ENCODE measurements around the gene PITX1. TPM values are rescaled to one million over a fixed set of nuclear protein-coding genes. Genes with fewer than 3 reads are reported as not detected.
"Not testable (repeated sequence)": the region's sequence is repeated elsewhere in the genome, so short reads cannot be mapped to it uniquely, and the experiment has no call there.

The PITX1 gene
- 23.8 TPM for total RNA-seq

DNA sequence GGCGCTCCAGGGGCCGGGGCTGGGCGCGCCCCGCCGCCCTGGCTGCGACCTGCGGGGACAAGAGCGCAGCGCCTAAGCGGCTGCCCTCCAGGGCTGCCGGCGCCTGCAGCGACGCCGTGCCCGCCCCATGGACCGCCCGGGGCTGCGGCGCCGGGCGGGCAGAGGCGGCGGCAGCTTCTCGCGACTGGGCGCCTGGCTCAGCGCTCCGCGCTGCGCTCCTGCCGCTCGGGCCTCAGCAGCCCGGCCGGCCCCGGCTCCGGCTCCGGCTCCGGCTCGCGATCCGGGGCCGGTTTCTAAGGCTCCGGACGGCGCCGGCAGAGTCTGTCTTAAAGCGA, at the start of gene PITX1:
PITX1 (minus strand) TSS at position 328 of the 335 bp plus-strand sequence. CDS start 347 bp downstream, outside the sequence.
- peak within 1 kb of the TSS in 1 of 2 donors; percentile 17 for H3K27ac ChIP-seq
- H3K9me3 ChIP-seq = no peaks in the 10 kb centered on the region
- no peak for TF ChIP-seq CTCF (IDR thresholded peaks at IDR 0.05)
- no peak for DNase-seq (ENCODE audit: low spot score in 2 of 2)
- intact Hi-C loops (cut with DNase I) = loop anchor here (1.0 kb wide), 1 partner anchor 157 kb away; no protein-coding TSS in a partner anchor
- peaks cover 16 to 18% of the 10 kb centered on the region in 2 donors for H3K4me1 ChIP-seq
- peak within 1 kb of the TSS; percentile 51 to 73 for H3K4me3 ChIP-seq
- peaks cover 34% of the 10 kb centered on the region for H3K27me3 ChIP-seq
- H3K36me3 ChIP-seq = no peaks in the 10 kb centered on the region

DNA sequence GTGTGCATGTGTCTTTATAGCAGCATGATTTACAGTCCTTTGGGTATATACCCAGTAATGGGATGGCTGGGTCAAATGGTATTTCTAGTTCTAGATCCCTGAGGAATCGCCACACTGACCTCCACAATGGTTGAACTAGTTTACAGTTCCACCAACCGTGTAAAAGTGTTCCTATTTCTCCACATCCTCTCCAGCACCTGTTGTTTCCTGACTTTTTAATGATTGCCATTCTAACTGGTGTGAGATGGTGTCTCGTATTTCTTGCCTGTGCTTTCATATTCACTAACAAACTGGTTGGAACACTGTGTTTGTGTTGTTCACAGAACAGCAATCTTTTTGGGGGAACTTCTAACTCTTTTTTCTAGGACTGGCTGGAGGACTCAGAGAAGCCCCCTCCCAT, 49.3 kb upstream of the PITX1 start:
- H3K27me3 ChIP-seq; H3K4me1 ChIP-seq; H3K27ac ChIP-seq; H3K4me3 ChIP-seq; H3K9me3 ChIP-seq; H3K36me3 ChIP-seq; DNase-seq (ENCODE audit: low spot score in 2 of 2); intact Hi-C loops (cut with DNase I): not testable (repeated sequence)

- no peak for DNase-seq (ENCODE audit: low spot score in 2 of 2)
- Histone ChIP-seq H3K9me3 (peaks cover 0 to 8% of the 10 kb centered on the region in 2 donors), H3K27me3 (no peaks in the 10 kb centered on the region), H3K36me3 (no peaks in the 10 kb centered on the region), H3K27ac (no peak overlapping the region), H3K4me3 (no peak overlapping the region), H3K4me1 (no peaks in the 10 kb centered on the region)
- TF ChIP-seq CTCF (IDR thresholded peaks at IDR 0.05) = no peak
- intact Hi-C loops (cut with DNase I) = no loop called here
Measured at GRCh38 chr5:135081240-135081639, 47.2 kb upstream of the PITX1 start.

GRCh38 chr5:135079760-135080159, 45.7 kb upstream of the PITX1 start:
- Histone ChIP-seq H3K4me1 (no peaks in the 10 kb centered on the region), H3K4me3 (no peak overlapping the region), H3K27me3 (no peaks in the 10 kb centered on the region), H3K9me3 (peaks cover 0 to 8% of the 10 kb centered on the region in 2 donors), H3K36me3 (no peaks in the 10 kb centered on the region), H3K27ac (no peak overlapping the region)
- peak in 1 of 2 donors; percentile 47 for DNase-seq (ENCODE audit: low spot score in 2 of 2)
- TF ChIP-seq CTCF (IDR thresholded peaks at IDR 0.05) = no peak
- intact Hi-C loops (cut with DNase I) = no loop called here

DNA sequence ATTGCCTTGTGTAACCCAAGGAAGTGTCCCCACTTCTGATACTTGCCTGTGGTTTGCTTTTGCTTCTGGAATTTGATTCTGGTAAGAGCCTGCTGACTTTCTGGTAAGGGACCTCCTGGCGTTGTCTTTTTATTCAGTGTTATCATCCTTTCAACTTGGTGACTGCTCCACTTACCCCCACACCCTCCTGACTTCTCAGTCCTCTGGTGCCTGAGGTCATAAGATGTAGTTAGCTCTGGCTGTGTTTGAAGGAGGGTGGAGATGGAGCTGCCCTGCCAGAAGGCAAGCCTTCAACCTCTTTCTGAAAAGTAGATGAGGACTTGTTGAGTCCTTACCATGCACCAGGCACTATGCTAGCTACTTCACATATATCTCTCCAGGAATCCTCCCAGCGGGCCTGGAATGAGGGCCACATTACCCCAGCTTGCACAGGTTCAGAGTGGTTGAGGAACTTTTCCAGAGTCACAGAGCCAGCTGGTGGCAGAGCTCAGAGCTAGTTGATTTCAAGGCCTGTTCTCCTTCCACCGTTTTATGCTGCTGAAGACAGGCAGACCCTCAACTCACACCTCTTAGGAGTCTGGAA, 45.2 kb upstream of the PITX1 start:
- intact Hi-C loops (cut with DNase I) = no loop called here

GRCh38 chr5:135076801-135077200, 42.8 kb upstream of the PITX1 start:
- no peak overlapping the region for H3K27ac ChIP-seq

More for the DNA sequence above, 45.2 kb upstream of the PITX1 start:
- H3K4me1 ChIP-seq = no peaks in the 10 kb centered on the region
- no peak overlapping the region for H3K4me3 ChIP-seq
- DNase-seq (ENCODE audit: low spot score in 2 of 2) = peak in 1 of 2 donors; percentile 49
- H3K27ac ChIP-seq = no peak overlapping the region
- H3K27me3 ChIP-seq = no peaks in the 10 kb centered on the region
- H3K9me3 ChIP-seq = peaks cover 0 to 8% of the 10 kb centered on the region in 2 donors
- no peak for TF ChIP-seq CTCF (IDR thresholded peaks at IDR 0.05)
- no peaks in the 10 kb centered on the region for H3K36me3 ChIP-seq

More at GRCh38 chr5:135076801-135077200, 42.8 kb upstream of the PITX1 start:
- DNase-seq (ENCODE audit: low spot score in 2 of 2) = peak in 1 of 2 donors; percentile 13
- no peak for TF ChIP-seq CTCF (IDR thresholded peaks at IDR 0.05)
- H3K4me1 ChIP-seq = no peaks in the 10 kb centered on the region
- H3K36me3 ChIP-seq = no peaks in the 10 kb centered on the region
- H3K4me3 ChIP-seq = no peak overlapping the region
- peaks cover 0 to 8% of the 10 kb centered on the region in 2 donors for H3K9me3 ChIP-seq
- no peaks in the 10 kb centered on the region for H3K27me3 ChIP-seq
- intact Hi-C loops (cut with DNase I) = no loop called here

Data from ascending aorta (tissue), 2 donors.